Measurements from ENCODE around the gene FSTL1.

DNA sequence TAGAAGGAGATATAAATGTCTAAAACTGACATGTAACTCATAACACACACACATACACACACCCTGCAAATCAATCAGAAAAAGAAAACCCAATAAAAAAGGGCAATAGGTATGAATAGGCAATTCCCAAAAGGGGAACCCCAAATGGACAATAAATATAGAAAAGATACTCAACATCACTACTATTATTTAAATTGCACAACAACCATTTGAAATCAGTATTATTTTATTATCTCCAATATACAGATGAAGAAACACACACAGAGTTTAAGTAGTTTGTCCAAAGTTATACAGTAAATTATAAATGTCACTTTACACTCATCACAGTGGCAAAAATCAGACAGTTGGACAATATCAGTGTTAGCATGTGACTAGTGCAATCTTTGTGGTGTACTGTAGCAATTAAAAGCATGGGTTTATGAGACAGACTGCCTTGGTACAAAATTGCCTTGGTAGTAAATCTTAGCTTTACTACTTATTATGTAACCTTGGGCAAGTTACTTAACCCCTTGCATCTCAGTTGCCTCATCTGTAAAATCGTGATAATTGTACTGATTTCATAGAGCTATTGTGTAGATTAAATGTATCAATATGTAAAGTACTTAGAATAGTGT, 3.4 kb upstream of the FSTL1 start:
- TF ChIP-seq, protein P1, sequence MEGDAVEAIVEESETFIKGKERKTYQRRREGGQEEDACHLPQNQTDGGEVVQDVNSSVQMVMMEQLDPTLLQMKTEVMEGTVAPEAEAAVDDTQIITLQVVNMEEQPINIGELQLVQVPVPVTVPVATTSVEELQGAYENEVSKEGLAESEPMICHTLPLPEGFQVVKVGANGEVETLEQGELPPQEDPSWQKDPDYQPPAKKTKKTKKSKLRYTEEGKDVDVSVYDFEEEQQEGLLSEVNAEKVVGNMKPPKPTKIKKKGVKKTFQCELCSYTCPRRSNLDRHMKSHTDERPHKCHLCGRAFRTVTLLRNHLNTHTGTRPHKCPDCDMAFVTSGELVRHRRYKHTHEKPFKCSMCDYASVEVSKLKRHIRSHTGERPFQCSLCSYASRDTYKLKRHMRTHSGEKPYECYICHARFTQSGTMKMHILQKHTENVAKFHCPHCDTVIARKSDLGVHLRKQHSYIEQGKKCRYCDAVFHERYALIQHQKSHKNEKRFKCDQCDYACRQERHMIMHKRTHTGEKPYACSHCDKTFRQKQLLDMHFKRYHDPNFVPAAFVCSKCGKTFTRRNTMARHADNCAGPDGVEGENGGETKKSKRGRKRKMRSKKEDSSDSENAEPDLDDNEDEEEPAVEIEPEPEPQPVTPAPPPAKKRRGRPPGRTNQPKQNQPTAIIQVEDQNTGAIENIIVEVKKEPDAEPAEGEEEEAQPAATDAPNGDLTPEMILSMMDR (IDR thresholded peaks at IDR 0.05): no peak
- TF ChIP-seq TCF12 (IDR thresholded peaks at IDR 0.05): no peak
- no peak for TF ChIP-seq CHD2 (IDR thresholded peaks at IDR 0.05; ENCODE audit: low read length, partially characterized antibody)
- no peak for TF ChIP-seq RAD21 (IDR thresholded peaks at IDR 0.05; ENCODE audit: low read length)
- TF ChIP-seq, protein P2, sequence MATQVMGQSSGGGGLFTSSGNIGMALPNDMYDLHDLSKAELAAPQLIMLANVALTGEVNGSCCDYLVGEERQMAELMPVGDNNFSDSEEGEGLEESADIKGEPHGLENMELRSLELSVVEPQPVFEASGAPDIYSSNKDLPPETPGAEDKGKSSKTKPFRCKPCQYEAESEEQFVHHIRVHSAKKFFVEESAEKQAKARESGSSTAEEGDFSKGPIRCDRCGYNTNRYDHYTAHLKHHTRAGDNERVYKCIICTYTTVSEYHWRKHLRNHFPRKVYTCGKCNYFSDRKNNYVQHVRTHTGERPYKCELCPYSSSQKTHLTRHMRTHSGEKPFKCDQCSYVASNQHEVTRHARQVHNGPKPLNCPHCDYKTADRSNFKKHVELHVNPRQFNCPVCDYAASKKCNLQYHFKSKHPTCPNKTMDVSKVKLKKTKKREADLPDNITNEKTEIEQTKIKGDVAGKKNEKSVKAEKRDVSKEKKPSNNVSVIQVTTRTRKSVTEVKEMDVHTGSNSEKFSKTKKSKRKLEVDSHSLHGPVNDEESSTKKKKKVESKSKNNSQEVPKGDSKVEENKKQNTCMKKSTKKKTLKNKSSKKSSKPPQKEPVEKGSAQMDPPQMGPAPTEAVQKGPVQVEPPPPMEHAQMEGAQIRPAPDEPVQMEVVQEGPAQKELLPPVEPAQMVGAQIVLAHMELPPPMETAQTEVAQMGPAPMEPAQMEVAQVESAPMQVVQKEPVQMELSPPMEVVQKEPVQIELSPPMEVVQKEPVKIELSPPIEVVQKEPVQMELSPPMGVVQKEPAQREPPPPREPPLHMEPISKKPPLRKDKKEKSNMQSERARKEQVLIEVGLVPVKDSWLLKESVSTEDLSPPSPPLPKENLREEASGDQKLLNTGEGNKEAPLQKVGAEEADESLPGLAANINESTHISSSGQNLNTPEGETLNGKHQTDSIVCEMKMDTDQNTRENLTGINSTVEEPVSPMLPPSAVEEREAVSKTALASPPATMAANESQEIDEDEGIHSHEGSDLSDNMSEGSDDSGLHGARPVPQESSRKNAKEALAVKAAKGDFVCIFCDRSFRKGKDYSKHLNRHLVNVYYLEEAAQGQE (IDR thresholded peaks at IDR 0.05; ENCODE audit: low read depth, low read length): no peak
- TF ChIP-seq POLR2AphosphoS5 (IDR thresholded peaks at IDR 0.05; ENCODE audit: low read depth, low read length): no peak

Measured in SK-N-SH (cell line).